ENCODE measurements around the gene RTN4R. TPM values are rescaled to one million over a fixed set of nuclear protein-coding genes. Genes with fewer than 3 reads are reported as not detected.

The RTN4R gene
- total and polyA plus RNA-seq, 2 of the 13 experiments (the other 11 are each of a cell fraction or from before 2014, with no cell fraction given): 0.22 to 0.77 TPM

DNA sequence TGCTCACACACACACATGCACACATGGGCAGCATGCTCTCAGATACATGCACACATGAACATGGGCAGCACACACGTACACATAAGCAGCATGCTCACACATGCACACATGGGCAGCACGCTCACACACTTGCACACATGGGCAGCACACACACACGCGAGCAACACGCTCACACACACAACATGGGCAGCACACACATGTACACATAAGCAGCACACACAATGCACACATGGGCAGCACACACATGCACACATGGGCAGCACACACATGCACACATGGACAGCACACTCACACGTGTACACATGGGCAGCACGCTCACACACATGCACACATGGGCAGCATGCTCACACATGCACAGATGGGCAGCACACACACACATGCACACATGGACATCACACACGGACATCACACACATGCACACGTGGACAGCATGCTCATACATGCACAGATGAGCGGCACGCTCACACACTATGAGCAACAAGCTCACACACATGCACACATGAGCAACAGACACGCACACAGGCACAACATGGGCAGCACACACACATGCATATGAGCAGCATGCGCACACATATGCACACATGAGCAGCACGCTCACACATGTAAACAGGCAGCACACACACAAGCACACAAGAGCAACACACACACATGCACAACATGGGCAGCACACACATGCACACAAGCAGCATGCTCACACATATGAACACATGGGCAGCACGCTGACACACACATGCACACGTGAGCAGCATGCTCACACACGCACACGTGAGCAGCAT is 43.0 kb downstream of the RTN4R start:
- Histone ChIP-seq H3K36me3 (replicated peaks in 1 of 2; ENCODE audit: control insufficient read depth in 1 of 2, insufficient read depth in 2 of 2, low read length in 2 of 2) (no peaks in the 10 kb centered on the region), H3K27me3 (ENCODE audit: control insufficient read depth in 1 of 2, insufficient read depth in 2 of 2, low read length in 2 of 2) (peaks cover 18 to 42% of the 10 kb centered on the region in 2 experiments; a peak in 4 of 5 replicates), H2AFZ (ENCODE audit: low read length) (no peak overlapping the region), H3K27ac (ENCODE audit: extremely low read length, insufficient read depth, low read length) (no peak overlapping the region), H4K20me1 (ENCODE audit: insufficient read depth, low read length) (no peaks in the 10 kb centered on the region), H3K79me2 (ENCODE audit: insufficient read depth, low read length) (no peaks in the 10 kb centered on the region), H3K9me3 (ENCODE audit: low read length) (no peaks in the 10 kb centered on the region), H3K4me1 (ENCODE audit: insufficient read depth, low read length) (0 out of 2 replicates have a peak, but pooled peaks cover 10% of the 10 kb centered on the region), H3K4me3 (replicated peaks in 1 of 3; ENCODE audit: insufficient read depth in 1 of 3, low read depth in 2 of 3, low read length in 3 of 3) (no peak overlapping the region), H3K9ac (ENCODE audit: insufficient read depth, low read depth, low read length) (no peak overlapping the region), H3K4me2 (ENCODE audit: low read depth, low read length) (no peak overlapping the region)
- DNase-seq (ENCODE audit: low spot score) (no peak), FAIRE-seq (no peak), ATAC-seq (no peak)
- no TSS peak for BruUV-seq (replicated peaks)
- intact Hi-C loops (cut with micrococcal nuclease; ENCODE audit: unreplicated experiment) (no loop called here), in situ Hi-C loops (cut with HindIII; ENCODE audit: extremely low pct_ligation_motif_present, low pct_unique_long_range_greater_than_20kb) (no loop called here)
- 75% methylated on average over 12 of the region's 18 CpGs for WGBS (ENCODE audit: low lambda C conversion rate)
- ChIA-PET CTCF (ENCODE audit: low intra/inter-chr PET ratio, low total read pairs) (no interaction called here), POLR2A (no interaction called here)
- TF ChIP-seq, protein P1, sequence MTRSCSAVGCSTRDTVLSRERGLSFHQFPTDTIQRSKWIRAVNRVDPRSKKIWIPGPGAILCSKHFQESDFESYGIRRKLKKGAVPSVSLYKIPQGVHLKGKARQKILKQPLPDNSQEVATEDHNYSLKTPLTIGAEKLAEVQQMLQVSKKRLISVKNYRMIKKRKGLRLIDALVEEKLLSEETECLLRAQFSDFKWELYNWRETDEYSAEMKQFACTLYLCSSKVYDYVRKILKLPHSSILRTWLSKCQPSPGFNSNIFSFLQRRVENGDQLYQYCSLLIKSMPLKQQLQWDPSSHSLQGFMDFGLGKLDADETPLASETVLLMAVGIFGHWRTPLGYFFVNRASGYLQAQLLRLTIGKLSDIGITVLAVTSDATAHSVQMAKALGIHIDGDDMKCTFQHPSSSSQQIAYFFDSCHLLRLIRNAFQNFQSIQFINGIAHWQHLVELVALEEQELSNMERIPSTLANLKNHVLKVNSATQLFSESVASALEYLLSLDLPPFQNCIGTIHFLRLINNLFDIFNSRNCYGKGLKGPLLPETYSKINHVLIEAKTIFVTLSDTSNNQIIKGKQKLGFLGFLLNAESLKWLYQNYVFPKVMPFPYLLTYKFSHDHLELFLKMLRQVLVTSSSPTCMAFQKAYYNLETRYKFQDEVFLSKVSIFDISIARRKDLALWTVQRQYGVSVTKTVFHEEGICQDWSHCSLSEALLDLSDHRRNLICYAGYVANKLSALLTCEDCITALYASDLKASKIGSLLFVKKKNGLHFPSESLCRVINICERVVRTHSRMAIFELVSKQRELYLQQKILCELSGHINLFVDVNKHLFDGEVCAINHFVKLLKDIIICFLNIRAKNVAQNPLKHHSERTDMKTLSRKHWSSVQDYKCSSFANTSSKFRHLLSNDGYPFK (CRISPR knock-in tag; IDR thresholded peaks at IDR 0.05; ENCODE audit: borderline replicate concordance): no peak
- TF ChIP-seq, protein P2, sequence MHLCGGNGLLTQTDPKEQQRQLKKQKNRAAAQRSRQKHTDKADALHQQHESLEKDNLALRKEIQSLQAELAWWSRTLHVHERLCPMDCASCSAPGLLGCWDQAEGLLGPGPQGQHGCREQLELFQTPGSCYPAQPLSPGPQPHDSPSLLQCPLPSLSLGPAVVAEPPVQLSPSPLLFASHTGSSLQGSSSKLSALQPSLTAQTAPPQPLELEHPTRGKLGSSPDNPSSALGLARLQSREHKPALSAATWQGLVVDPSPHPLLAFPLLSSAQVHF (CRISPR knock-in tag; IDR thresholded peaks at IDR 0.05): 0 out of 2 replicates have a peak, but pooled peaks have one; percentile 29
- TF ChIP-seq HOXD1 (CRISPR knock-in tag; IDR thresholded peaks at IDR 0.05) (no peak), MLLT10 (CRISPR knock-in tag; IDR thresholded peaks at IDR 0.05) (no peak), PHF21A (CRISPR knock-in tag; IDR thresholded peaks at IDR 0.05) (no peak), ZNF589 (CRISPR knock-in tag; conservative IDR thresholded peaks at IDR 0.05) (no peak)
- TF ChIP-seq, protein P3, sequence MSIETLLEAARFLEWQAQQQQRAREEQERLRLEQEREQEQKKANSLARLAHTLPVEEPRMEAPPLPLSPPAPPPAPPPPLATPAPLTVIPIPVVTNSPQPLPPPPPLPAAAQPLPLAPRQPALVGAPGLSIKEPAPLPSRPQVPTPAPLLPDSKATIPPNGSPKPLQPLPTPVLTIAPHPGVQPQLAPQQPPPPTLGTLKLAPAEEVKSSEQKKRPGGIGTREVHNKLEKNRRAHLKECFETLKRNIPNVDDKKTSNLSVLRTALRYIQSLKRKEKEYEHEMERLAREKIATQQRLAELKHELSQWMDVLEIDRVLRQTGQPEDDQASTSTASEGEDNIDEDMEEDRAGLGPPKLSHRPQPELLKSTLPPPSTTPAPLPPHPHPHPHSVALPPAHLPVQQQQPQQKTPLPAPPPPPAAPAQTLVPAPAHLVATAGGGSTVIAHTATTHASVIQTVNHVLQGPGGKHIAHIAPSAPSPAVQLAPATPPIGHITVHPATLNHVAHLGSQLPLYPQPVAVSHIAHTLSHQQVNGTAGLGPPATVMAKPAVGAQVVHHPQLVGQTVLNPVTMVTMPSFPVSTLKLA (IDR thresholded peaks at IDR 0.05): peak; percentile 89
- TF ChIP-seq, protein P4, sequence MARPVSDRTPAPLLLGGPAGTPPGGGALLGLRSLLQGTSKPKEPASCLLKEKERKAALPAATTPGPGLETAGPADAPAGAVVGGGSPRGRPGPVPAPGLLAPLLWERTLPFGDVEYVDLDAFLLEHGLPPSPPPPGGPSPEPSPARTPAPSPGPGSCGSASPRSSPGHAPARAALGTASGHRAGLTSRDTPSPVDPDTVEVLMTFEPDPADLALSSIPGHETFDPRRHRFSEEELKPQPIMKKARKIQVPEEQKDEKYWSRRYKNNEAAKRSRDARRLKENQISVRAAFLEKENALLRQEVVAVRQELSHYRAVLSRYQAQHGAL (CRISPR knock-in tag; IDR thresholded peaks at IDR 0.05; ENCODE audit: not compliant biosample characterization): no peak

All from HepG2 (cell line).